GOT3 (cell line): ENCODE data around the gene IGDCC3.
A peak's percentile ranks its signal among the peaks of the same experiment; 100 is the strongest.

Source experiments
- DNase-seq: peaks from one replicate; lab custom pipeline; 2025; ENCODE audit warnings: mixed read lengths; lab: John Stamatoyannopoulos, UW

Gene IGDCC3

GRCh38 chr15:65386886-65387285 lies 9.1 kb upstream of the IGDCC3 start:
- DNase-seq, result no peak

- no peak for DNase-seq
Observed at GRCh38 chr15:65386376-65386775, 8.6 kb upstream of the IGDCC3 start.

- DNase-seq, result no peak
Observed at GRCh38 chr15:65385870-65386258, 8.1 kb upstream of the IGDCC3 start.

GRCh38 chr15:65384895-65385869 lies 7.4 kb upstream of the IGDCC3 start:
- DNase-seq, result peak; percentile 15

- DNase-seq, result no peak
Observed at GRCh38 chr15:65384505-65384894, 6.7 kb upstream of the IGDCC3 start.

- DNase-seq, result no peak
Observed at GRCh38 chr15:65383991-65384390, 6.2 kb upstream of the IGDCC3 start.

- no peak for DNase-seq
Observed at GRCh38 chr15:65383456-65383855, 5.7 kb upstream of the IGDCC3 start.

GRCh38 chr15:65382921-65383320 lies 5.1 kb upstream of the IGDCC3 start:
- DNase-seq, result no peak

- no peak for DNase-seq
Observed at GRCh38 chr15:65382146-65382491, 4.3 kb upstream of the IGDCC3 start.

- no peak for DNase-seq
Observed at GRCh38 chr15:65381445-65382145, 3.8 kb upstream of the IGDCC3 start.

- DNase-seq, result no peak
Observed at GRCh38 chr15:65379986-65380385, 2.2 kb upstream of the IGDCC3 start.

GRCh38 chr15:65377105-65377975 lies 462 bp downstream of the IGDCC3 start:
- no peak for DNase-seq

GRCh38 chr15:65376767-65377104 lies 1.1 kb downstream of the IGDCC3 start:
- no peak for DNase-seq

GRCh38 chr15:65375871-65376607 lies 1.8 kb downstream of the IGDCC3 start:
- DNase-seq, result no peak

GRCh38 chr15:65374821-65375401 lies 2.9 kb downstream of the IGDCC3 start:
- no peak for DNase-seq

- DNase-seq, result no peak
Observed at GRCh38 chr15:65374334-65374733, 3.5 kb downstream of the IGDCC3 start.

- DNase-seq, result no peak
Observed at GRCh38 chr15:65373163-65373651, 4.6 kb downstream of the IGDCC3 start.

GRCh38 chr15:65372787-65373067 lies 5.1 kb downstream of the IGDCC3 start:
- DNase-seq, result no peak

GRCh38 chr15:65371976-65372786 lies 5.6 kb downstream of the IGDCC3 start:
- DNase-seq, result no peak

- no peak for DNase-seq
Observed at GRCh38 chr15:65370885-65371284, 6.9 kb downstream of the IGDCC3 start.

- no peak for DNase-seq
Observed at GRCh38 chr15:65369651-65370050, 8.2 kb downstream of the IGDCC3 start.
